Upper lobe of right lung (tissue), 1 donor: Measurements from ENCODE around the gene ZSCAN23. TPM values are rescaled to one million over a fixed set of nuclear protein-coding genes. Genes with fewer than 3 reads are reported as not detected.

Experiments used
- ATAC-seq: fragments of 200-7000 bp; cut with Tn5 transposase; one replicate; pipeline ENCODE4 v1.9.1; 2020; ENCODE audit warnings: mild to moderate bottlenecking, moderate library complexity
- DNase-seq: peaks from one replicate; pipeline ENCODE4 v3.0.0-alpha.2; 2020
- H3K27ac ChIP-seq: fragments of 200-600 bp; one replicate; pipeline ENCODE4 v1.8.0; 2022
- H3K27me3 ChIP-seq: fragments of 200-600 bp; one replicate; pipeline ENCODE4 v1.8.0; 2022; ENCODE audit warnings: mild to moderate bottlenecking
- H3K36me3 ChIP-seq: fragments of 200-600 bp; one replicate; pipeline ENCODE4 v1.8.0; 2022
- H3K4me1 ChIP-seq: fragments of 200-600 bp; one replicate; pipeline ENCODE4 v1.8.0; 2022
- H3K4me3 ChIP-seq: fragments of 200-600 bp; one replicate; pipeline ENCODE4 v1.8.0; 2022; ENCODE audit warnings: mild to moderate bottlenecking
- H3K9me3 ChIP-seq: fragments of 200-600 bp; one replicate; pipeline ENCODE4 v1.8.0; 2022
- intact Hi-C: fragments of 100-400 bp; cut with DNase I; formaldehyde crosslinking; loops from one replicate; pipeline ENCODE4 v1.11.0; 2022
- total RNA-seq: library from RNA; stranded (reverse); fragmentation: NEBNext Ultra II Directional; extraction: Animal tissue kit (Norgen Biotek cat#: 25700); gene quantifications from one replicate; pipeline ENCODE4 v1.2.1, GENCODE V29; 2021
- TF ChIP-seq, protein P1 (sequence below): fragments of 200-600 bp; IDR thresholded peaks from one replicate; pipeline ENCODE4 v1.8.0; 2022; ENCODE audit warnings: antibody characterized with exemption
- donor health status: DM: no; HTN: yes; CAD: no; lungs with severe emphysema.

The ZSCAN23 gene
- total RNA-seq, 1 donor from 2014 or later = 2.2 TPM

GRCh38 chr6:28425944-28426541 is 17.2 kb downstream of the ZSCAN23 start:
- no peak for ATAC-seq
- Histone ChIP-seq H3K27me3 (no peaks in the 10 kb centered on the region), H3K4me1 (no peaks in the 10 kb centered on the region), H3K9me3 (no peaks in the 10 kb centered on the region), H3K27ac (no peak overlapping the region), H3K36me3 (no peaks in the 10 kb centered on the region), H3K4me3 (no peak overlapping the region)
- TF ChIP-seq, protein P1, sequence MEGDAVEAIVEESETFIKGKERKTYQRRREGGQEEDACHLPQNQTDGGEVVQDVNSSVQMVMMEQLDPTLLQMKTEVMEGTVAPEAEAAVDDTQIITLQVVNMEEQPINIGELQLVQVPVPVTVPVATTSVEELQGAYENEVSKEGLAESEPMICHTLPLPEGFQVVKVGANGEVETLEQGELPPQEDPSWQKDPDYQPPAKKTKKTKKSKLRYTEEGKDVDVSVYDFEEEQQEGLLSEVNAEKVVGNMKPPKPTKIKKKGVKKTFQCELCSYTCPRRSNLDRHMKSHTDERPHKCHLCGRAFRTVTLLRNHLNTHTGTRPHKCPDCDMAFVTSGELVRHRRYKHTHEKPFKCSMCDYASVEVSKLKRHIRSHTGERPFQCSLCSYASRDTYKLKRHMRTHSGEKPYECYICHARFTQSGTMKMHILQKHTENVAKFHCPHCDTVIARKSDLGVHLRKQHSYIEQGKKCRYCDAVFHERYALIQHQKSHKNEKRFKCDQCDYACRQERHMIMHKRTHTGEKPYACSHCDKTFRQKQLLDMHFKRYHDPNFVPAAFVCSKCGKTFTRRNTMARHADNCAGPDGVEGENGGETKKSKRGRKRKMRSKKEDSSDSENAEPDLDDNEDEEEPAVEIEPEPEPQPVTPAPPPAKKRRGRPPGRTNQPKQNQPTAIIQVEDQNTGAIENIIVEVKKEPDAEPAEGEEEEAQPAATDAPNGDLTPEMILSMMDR = no peak
- intact Hi-C loops = no loop called here
- no peak for DNase-seq

GRCh38 chr6:28424163-28424562 is 19.1 kb downstream of the ZSCAN23 start:
- intact Hi-C loops = no loop called here
- TF ChIP-seq, protein P1 = no peak

GRCh38 chr6:28423546-28423945 is 19.7 kb downstream of the ZSCAN23 start:
- intact Hi-C loops = no loop called here
- H3K4me1 ChIP-seq = no peaks in the 10 kb centered on the region
- H3K9me3 ChIP-seq = no peaks in the 10 kb centered on the region
- TF ChIP-seq, protein P1 = no peak
- DNase-seq (no peak), ATAC-seq (no peak)
- no peak overlapping the region for H3K4me3 ChIP-seq
- H3K27ac ChIP-seq = no peak overlapping the region
- no peaks in the 10 kb centered on the region for H3K27me3 ChIP-seq
- H3K36me3 ChIP-seq = no peaks in the 10 kb centered on the region

More at GRCh38 chr6:28424163-28424562, 19.1 kb downstream of the ZSCAN23 start:
- H3K4me1 ChIP-seq = no peaks in the 10 kb centered on the region
- DNase-seq = no peak
- H3K27me3 ChIP-seq = no peaks in the 10 kb centered on the region
- no peak for ATAC-seq
- H3K36me3 ChIP-seq = no peaks in the 10 kb centered on the region
- H3K9me3 ChIP-seq = no peaks in the 10 kb centered on the region
- H3K27ac ChIP-seq = no peak overlapping the region
- H3K4me3 ChIP-seq = no peak overlapping the region

GRCh38 chr6:28413681-28414080 is 29.6 kb downstream of the ZSCAN23 start:
- TF ChIP-seq, protein P1 = no peak
- ATAC-seq (no peak), DNase-seq (no peak)
- Histone ChIP-seq H3K9me3 (no peaks in the 10 kb centered on the region), H3K27me3 (peaks cover 3% of the 10 kb centered on the region), H3K36me3 (no peaks in the 10 kb centered on the region), H3K27ac (no peak overlapping the region), H3K4me3 (no peak overlapping the region), H3K4me1 (no peaks in the 10 kb centered on the region)
- intact Hi-C loops = no loop called here

- no peak for DNase-seq
- no peaks in the 10 kb centered on the region for H3K36me3 ChIP-seq
- intact Hi-C loops = no loop called here
- H3K4me1 ChIP-seq = no peaks in the 10 kb centered on the region
- no peak for ATAC-seq
- TF ChIP-seq, protein P1 = no peak
- peaks cover 9% of the 10 kb centered on the region for H3K27me3 ChIP-seq
- H3K9me3 ChIP-seq = no peaks in the 10 kb centered on the region
- no peak overlapping the region for H3K4me3 ChIP-seq
- no peak overlapping the region for H3K27ac ChIP-seq
Observed at GRCh38 chr6:28410767-28411166, 32.5 kb downstream of the ZSCAN23 start.
